Stimulated activated CD4-positive, alpha-beta T cell treated with anti-CD3 and anti-CD28 coated beads, Interleukin-15, amount 100 ng/mL, for 48 hours (primary cell): ENCODE data around the gene ZBTB7A.

Source experiments
- DNase-seq, 2 donors: peaks; one replicate each; pipeline ENCODE4 v3.0.0-alpha.2; 2020; ENCODE audit warnings: low read depth in 2 of 2

The ZBTB7A gene

DNA sequence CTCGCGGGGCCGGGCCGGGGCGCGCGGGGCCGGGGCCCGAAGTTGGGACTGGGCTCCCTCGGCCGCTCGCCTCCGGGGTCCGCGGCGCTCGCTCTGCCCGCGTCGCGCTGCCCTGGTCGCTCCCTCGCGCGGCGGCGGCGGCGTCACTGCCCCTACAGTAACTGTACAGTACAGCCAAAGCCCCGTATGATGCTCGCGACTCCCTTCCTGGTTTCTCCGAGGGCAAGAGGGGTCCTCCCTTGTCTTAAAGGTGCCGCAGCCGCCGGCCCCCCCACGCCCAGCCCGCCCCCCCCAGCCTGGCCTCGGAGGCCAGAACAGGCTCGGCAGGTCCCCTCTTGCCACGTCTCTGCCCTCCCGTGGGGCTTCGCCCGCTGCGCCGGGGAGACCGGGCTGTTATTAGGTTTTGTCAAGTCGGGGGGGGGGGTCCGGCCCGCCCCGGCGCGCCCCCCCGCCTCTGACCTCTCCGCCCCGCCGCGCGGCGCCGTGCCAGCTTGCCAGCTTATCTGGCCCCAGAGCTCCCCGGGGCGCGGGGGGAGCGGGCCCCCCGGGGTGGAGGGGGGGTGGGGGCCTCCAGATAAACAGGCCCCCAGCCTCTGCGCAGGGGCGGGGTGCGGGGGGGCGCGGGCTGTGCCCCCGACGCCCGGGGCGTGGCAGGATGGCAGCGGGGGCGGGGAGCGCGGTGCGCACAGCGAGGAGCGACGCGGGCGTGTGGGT is at the start of gene ZBTB7A:
Gene ZBTB7A, minus strand, starts transcription at position 218 of the 714 bp plus-strand sequence. CDS start 11,667 bp downstream, outside the sequence.
- peak in 1 of 2 donors; percentile 64 for DNase-seq

DNA sequence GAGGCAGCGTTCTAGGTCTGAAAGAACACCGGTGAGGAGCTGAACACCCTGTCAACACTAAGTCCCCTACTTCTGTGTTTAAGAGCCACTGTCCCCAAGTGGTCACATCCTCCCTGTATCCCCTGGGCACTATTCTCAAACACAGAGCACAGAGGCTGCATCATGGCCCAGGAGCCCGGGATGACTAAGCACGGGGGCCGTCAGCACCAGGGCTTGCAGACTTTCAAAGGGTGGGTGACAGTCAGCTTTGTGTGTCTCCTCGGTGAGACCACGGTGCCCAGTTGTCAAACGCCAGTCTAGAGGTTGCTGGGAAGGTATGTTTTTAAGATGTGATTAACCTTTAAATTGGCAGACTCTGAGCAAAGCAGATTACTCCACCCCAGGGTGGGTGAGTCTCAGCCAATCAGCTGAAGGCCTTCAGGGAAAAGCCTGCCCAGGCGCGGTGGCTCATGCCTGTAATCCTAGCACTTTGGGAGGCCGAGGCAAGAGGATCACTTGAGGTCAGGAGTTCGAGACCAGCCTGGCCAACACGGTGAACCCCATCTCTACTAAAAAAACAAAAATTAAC is 49.2 kb upstream of the ZBTB7A start:
- DNase-seq, result no peak

DNA sequence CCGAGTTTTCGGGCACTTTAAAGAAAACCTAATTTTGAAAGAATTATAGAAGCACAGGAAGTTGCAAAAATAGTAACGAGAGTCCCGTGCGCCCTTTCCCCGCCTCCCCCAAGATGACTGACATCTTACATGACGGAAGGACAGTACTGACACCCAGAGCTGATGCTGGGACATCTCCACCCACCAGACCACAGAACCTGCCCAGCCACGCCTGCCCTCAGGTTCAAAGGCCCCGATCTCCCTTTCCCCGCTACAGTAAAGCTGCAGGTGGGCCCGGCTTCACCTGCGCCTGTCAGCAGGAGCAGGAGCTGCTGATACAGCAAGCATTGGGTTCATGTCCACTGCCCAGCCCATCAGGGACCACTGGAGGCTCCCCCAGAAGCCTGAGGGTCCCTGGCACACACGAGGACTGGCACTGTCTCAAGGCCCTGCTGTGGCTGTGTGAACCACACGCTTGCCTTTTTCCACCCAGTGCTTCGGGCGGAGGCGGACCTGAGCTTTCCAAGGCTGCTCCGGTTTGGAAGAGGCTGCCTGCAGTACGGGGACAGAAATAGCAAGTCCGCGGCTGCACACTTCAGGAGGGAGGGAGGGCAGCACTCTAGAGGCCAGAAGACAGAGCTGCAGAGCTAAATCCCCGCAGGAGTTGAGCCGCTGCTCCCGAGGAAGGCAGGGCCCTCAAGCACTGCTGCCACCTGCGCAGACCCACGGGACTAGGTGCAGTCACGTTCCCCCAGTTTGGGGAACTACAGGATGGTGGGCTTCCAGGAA is 48.5 kb upstream of the ZBTB7A start:
- peak in 1 of 2 donors; percentile 41 for DNase-seq

DNA sequence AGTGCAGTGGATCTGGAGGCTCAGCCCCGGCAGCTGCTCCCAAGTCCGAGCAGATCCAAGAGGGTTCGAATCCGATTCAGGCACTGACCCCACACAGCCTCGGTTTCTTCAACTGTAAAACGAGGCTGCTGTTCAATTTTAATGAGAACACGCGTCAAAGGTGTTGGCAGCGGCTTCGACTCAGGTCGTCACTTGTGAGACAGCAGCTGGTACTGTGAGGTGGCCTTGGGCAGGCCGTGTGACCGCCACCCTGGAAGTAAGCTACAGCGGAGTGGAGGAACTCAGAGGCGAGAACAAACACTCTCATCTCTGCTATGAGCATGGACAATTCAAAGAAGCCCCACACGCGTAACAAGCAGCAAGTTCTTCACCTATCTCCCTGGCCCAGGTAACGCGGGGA is 47.5 kb upstream of the ZBTB7A start:
- DNase-seq, result no peak

DNA sequence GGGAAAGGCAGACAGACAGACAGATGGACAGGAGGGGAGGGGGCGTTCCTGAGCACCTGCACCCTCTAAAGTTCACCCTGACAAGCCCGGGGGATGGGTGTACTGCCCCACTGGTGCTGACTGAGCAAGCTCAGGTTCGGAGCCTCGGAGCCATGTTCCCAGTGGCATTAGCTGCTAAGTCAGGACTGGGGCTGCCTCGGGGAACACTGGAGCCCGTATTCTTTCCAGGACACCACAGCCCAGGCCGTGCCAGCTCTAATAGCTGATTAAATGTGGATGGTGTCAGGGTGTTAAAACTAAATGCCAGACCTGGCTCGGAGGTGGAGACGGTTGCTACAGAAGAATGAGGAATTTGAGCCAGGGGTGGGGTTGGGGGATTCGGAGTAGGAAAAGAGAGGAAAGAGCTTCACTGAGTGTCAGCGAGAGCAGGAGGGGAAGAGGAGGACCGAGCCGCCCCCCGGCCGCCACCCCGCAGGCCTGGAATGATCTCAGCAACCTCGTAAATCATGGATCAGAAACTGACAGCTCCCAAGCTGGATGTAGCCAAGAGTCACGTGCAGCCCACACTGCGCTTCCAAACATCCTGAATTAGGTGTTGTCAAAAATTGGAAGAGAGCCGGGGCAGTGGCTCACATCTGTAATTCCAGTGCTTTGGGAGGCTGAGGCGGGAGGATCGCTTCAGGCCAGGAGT is 46.8 kb upstream of the ZBTB7A start:
- no peak for DNase-seq

DNA sequence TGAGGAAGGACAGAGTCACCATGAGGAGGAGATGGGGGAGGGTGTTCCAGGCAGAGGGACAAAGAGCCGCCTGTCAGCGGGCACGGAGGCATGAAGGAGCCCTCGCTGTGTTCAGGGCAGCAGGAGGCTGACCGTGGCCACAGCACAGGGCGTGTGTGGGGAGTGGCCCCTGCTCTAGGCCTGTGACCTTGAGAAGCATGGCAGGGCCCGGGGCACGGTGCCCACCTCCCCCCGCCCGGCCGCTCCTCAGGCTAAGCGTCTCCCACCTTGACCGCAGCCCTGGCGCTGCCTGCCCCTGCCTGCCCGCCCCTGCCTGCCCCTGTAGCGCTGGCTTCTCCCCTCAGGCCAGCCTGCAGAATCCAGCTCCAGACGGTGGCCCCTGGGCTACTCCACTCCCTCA is 45.7 kb upstream of the ZBTB7A start:
- no peak for DNase-seq

DNA sequence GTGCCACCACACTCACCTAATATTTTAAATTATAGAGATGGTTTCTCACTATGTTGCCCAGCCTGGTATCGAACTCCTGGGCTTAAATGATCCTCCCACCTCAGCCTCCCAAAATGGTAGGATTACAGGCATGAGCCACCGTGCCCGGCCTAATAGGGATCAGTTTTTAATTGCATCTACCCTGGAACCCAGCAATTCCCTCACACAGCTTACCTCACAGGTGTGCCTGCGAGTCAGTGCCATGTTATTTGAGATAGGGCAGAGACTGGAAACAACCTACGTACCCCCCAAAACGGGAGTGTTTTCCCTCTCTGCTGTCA is 42.9 kb upstream of the ZBTB7A start:
- DNase-seq, result no peak

DNA sequence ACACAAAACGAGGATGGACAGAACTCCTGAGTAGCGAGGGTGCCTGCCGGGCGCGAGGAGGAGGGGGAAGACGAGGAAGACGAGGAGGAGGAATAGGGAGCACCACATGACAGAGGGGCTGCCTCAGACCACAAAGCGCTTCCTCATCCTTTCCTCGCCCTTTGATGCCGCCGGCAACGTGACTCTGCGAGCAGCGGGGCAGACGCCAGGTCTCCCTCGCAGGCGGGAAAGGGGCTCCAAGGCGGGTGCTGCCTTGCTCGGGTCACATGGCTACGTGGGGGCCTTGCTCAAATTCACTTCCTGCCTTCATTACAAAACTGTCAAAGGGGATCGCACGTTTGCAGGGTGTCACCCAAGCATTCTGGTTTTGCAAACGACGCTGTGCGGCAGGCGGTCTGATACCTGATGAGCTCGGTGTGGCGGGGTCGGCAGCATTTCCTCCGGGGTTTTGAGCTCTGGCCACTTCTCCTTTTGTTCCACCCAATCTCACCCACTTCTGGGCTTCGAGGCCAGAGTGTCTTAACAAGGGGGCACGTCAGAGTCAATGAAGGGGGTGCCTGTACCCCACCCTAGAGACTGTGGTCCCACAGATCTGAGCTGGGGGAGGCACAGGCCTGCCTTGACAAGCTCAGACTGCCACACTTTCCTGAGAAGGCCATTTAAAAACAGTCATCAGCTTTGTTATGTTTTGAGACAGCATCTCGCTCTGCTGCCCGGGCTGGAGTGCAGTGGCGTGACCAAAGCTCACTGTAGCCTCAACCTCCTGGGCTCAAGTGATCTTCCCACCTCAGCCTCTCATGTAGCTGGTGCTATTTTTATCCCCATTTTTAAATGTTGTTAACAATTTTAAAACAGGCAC is 42.3 kb upstream of the ZBTB7A start:
- DNase-seq, result no peak

DNA sequence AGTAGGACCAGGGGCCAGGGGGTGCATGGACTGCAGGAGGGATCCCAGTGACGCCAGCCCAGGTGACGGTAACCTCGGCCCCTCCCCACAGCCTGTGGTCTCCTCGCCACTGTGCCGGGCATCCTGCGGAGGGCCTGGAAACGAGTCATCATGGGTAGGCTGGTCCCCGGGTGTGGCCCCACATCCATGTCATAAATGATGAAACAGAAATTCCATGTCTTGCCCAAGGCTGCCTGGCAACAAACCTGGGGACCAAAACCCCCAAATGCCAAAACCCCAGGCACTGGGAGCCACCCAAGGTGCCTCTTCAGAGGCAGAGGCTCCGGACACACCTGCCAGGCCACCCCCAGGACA is 36.4 kb upstream of the ZBTB7A start:
- no peak for DNase-seq

DNA sequence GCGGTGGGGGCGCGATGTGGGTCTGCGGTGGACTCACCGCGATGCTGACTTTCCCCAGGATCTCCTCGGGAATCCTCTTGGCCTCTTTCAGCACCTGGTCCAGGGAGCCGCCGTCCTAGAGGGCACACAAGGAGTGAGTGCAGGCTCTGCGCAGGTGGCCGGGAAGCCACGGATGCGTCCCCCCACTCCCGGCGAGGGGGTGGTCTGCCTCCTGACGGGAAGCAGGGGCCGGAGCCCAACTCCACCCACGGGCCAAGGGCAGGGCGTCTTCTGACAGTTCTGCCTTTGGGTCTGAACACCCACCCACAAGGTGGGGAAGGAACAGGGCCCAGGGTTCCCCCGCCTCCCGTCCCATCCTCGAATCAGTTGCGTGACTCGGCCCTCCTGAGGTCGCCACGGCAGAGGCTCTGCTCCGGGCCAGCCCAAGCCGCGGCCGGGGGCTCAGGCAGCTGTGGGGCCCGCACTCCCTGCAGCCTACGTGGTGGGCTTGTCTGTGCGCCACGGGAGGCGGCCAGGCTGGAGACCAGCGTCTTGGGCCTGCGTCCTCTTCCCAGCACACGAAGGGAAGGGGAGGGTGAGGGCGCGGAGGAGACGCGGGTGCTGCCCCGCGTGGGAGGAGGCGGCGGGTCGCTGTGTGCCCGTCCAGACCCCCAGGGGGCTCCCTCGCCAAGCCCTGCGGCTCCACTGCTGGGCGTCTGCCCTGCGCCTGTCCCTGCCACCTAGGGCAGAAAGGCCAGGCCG is 35.8 kb upstream of the ZBTB7A start:
- no peak for DNase-seq

DNA sequence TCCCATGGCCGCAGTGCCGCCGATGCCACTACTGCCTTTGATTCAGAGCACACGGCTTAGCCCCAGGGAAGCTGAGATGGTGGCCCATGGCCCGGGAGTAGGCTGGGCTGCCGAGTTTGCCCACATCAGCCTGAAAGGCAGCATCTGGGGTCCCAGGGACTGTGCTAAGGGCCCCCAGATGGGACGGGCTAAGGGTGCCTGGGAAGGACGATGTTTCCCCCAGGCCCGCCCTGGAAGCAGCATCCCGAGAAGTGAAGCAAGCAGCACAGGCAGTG is 34.7 kb upstream of the ZBTB7A start:
- no peak for DNase-seq

DNA sequence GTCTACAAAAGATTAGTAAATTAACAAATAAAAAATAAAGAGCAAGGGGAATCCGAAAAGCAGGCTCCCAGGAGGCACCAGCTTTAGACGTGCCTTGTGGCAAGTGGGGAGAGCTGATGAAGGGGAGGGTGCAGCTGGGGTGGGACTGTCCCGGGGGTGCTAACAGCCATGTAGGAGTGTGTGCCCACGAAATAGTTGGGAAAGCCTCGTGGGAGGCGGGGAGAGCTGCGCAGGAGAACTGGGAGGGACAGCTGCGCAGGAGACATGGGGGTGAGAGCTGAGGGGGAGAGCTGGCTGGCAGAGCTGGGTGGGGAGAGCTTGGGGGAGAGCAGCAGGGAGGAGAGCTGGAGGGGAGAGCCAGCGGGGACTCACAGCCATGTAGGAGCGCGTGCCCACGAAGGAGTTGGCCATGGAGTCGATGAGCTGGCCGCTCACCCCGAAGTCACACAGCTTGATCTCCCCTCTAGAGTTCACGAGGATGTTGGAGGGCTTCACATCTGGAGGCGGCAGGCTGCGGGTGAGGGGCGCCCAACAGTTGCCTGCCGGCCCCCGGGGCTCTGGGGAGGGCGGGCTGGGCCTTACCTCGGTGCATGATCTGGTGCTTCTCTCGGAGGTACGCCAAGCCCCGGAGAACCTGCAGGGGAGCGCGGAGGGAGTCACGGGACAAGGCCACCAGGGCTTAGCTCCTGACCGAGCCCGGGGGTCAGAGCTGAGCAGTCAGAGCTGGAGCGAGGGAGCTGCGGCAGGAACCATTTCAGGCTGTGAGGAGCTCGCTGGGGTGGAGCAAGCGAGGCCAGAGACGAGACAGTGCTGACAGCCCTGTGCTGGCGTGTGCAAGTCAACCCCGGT is 34.2 kb upstream of the ZBTB7A start:
- no peak for DNase-seq

DNA sequence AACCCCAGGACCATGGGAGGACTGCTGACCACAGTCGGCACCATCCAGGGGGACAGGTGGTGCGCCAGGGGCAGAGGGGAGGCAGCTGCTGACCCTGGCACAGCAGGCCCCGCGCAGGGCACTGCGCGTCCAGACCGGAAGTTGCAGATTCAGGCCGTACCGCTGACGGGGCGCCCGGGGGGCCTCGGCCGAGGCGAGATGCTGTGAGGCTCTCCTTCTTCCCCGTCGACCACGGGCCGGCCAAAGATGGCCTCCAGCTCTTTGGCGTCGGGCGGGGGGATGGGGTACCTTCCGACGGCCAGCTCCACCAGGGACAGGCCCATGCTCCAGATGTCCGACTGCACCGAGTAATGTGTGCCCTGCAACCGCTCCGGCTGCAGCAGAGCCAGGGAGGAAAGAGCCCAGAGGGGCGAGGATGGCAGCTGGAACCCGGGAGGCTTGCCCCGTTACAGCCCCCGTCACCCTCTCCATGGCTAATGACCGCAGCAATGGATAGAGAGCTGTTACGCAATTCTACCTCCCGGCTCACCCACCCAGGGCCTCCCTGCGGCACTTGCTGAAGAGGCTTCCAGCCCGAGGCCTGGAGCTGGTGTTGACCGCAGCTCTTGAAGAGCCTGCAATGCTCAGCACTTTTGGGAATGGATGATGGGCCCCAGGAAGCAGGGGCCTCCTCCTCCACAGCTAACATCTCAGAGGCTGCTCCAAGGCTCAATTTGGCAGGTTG is 32.5 kb upstream of the ZBTB7A start:
- no peak for DNase-seq

DNA sequence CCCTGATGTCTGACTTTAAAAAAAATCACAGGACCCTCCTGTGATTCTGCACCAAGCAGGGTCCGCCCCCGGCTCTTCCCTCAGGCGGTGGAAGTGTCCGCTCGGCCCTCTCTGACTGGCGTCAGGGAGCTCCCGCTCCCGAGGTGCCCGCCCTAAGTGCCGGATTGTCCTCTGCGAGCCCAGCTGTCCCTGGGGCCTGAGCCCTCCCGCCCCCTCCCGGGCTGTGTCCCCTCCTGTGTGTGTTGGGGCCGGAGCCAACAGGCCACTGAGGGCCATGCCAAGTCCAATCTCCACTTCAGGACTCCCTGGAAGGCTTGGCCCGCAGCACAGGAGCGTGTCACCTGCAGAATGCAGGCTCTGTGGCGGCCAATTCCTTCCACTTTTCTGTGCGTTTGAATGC is 31.8 kb upstream of the ZBTB7A start:
- no peak for DNase-seq

DNA sequence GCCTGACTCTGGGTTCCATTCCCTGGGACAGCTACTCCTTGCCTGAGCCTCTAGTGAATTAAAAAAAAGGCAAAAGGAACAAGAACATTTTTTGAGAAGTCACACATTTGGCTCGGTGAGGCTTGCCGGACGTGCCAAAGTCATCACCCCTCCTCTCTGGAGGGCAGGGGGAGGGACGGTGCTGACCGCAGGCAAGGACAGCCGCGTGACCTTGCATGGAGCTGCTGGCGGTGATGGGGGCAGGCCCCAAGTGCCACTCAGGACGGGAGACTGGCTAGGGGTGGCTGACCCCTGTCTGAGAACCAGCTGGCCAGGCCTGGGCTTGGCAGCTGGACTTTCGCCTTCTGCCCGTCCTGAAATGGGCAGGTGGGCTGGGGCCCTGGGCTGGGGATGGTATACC is 30.8 kb upstream of the ZBTB7A start:
- DNase-seq, result no peak

DNA sequence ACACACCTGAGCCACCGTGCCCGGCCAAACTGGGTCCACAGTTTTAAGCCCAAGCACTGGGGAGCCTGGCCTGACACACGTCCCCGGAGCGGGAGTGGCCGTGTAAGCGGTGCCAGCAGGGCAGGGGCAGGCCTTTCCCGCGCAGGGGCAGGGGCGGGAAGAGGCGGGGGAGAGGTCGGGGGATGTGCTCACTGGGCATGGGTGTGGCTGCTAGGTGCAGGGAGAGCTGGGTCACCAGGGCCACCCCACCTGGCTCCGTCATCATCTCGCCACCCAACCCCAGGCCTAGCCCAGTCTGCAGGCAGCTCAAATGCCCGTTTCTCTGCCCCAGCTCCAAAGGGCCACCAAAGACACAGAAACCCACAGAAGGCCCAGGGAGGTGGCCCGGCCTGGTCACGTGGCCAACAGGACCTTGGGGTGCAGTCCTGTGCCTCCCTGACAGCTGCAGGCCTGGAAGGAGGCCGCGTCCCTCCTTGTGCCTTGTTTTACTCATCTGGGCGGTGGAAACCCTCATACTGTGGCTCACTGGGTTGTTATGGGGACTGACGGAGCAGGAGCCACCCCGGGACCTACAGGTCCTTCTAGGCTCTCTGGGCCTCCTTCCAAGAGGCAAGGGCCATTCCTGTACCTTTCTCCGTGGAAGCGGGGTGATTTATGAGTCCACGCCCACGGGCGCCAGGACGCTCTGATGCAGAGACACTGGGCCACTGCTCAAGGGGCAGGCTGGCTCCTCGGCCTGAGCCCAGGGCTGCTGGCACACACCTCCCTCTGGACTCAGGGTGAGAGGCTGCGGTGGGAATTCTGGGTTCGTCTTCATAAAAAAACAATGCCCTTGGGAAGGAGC is 29.6 kb upstream of the ZBTB7A start:
- no peak for DNase-seq

DNA sequence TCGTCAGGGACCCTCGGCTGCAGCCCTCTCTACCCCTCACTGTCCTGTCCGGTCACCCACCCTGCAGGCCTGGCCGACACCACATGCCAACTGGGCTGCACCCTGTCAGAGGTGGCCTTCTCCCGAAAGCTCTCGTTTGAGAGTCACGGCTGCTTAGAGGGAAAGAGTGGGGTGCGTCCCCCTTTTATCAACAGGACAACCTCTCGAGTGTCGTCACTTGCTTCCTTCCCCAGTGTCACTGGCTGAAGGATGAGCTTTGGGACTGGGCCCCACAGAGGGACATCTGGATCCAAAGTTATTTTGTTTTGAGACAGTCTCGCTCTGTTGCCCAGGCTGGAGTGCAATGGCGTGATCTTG is 28.8 kb upstream of the ZBTB7A start:
- DNase-seq, result no peak

DNA sequence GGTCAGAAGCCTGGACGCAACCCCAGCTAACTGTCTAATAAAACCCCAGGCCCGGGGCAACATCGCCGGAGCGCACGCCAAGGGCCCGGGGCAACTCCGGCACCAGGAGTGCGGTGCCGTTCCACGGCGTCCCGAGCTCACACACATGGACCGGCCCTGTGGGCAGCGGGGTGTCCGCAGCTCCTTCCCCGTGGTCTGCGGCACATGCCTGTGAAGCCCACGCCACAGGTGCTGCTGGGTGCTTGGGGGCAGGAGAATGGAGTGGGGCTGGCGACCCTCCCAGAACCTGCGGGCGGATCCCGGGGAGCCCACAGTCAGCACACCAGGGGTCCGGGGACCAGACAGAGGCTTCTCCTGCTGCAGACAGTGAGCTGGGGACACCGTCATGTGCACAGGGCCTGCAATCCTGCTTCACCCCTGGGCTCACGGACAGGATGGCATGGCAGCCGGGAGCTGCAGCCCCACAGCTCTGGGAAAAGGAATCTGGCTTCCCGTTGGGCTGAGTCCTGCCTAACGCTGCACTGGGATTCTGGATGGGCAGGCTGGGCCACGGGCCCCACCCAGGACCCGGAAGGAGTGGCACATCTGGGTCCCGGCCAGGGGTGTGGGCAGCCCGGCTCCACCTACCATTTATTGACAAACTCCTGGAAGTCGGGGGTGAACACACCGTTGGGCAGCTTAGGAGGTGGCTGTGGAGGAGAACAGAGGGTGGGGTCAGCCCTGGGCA is 28.2 kb upstream of the ZBTB7A start:
- no peak for DNase-seq
